ELR (cell line): ENCODE measurements around the gene MAPK8.

Experiments used
- DNase-seq: peaks from one replicate; pipeline ENCODE4 v3.0.0-alpha.2; 2015; ENCODE audit warnings: low read depth

MAPK8 gene

DNA sequence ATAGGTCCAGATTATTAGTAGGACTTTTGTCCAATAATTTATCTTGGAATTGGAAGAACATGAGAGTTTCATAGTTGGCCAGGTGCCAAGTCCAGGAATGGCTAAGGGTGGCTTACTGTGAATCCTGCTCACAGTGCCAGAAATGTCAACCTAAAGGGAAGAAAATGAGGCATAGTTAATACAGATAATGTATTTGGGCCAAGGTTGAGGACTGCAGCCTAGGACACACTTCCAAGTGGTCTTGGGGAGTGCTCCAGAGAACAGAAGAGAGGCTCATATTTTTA is 78.2 kb downstream of the MAPK8 start:
- DNase-seq = no peak

DNA sequence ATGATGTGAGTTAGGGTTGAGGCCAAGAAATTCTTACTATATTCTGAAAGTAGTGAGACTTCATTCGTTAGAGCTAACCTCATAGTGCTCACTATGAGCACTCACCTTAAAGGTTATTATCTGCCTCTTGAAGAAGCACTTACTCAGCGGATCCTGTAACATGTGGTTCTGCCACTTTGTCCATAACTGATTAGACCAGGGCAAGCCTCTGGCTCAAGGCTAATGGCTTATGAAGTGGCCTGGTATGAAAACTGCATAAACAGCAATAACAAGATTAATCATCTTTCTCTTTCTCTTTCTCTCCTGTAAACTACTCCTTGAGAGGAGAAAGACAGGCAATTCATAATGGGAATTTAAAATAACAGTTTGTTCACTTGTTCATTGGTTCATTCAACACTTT is 82.8 kb downstream of the MAPK8 start:
- peak; percentile 28 for DNase-seq

- no peak for DNase-seq
These were observed 83.5 kb downstream of the MAPK8 start for GRCh38 chr10:48389846-48390557.

DNA sequence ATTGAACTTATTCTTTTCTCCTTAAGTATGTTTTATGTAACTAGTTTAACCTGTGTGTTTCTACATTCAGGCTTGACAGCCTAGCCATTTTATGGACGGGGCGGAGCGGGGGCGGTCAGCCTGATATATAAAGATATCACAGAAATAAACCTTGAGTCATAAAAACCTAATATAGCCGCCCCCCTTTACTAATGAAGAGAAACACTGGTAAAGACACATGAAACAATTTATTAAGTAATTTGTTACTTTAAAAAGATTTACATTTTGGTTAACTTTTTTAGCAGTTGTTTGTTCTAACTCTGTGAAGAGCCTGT is 84.0 kb downstream of the MAPK8 start:
- no peak for DNase-seq

GRCh38 chr10:48390933-48391845 is 84.7 kb downstream of the MAPK8 start:
- DNase-seq = peak; percentile 89

- DNase-seq = no peak
These were observed 85.5 kb downstream of the MAPK8 start for GRCh38 chr10:48391994-48392393.

DNA sequence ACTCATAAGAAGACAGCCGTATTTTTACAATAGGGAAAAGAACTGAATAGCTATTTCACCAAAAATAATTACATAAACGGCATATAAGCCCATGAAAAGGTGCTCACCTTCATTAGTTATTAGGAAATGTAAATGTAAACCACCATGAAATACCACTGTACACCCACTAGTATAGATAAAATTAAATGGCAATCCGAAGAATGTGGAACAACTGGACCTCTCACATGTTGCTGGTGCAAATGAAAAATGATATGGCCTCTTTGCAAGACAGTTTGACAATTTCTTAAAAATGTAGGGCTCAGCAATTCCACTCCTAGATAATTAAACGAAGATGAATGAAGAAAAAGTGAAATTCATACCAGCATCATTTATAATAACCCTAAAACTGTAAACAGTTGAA is 91.8 kb downstream of the MAPK8 start:
- no peak for DNase-seq

- DNase-seq = peak; percentile 41
These were observed 92.6 kb downstream of the MAPK8 start for GRCh38 chr10:48399056-48399541.

DNA sequence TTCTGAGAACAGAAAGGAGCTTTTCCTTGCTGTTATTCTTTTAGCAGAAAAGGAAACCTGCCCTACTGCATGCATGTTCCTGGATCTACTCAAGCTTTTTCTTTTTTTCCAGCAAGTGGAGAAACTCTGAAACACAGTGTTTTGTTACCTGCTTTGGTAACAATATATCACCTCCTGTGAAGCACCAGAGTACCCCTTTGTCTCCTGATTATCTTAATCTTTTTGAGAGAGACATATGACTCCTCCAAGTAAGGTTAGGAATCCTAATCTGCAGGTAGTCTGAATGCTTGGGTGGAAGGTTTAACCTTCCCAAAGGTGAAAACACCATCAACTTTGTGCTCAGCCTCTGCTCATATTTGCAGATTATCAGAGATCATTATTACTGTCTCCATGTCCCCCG is 93.1 kb downstream of the MAPK8 start:
- DNase-seq = no peak

- peak; percentile 67 for DNase-seq
These were observed 93.8 kb downstream of the MAPK8 start for GRCh38 chr10:48400129-48400849.

GRCh38 chr10:48400850-48401220 is 94.4 kb downstream of the MAPK8 start:
- no peak for DNase-seq

DNA sequence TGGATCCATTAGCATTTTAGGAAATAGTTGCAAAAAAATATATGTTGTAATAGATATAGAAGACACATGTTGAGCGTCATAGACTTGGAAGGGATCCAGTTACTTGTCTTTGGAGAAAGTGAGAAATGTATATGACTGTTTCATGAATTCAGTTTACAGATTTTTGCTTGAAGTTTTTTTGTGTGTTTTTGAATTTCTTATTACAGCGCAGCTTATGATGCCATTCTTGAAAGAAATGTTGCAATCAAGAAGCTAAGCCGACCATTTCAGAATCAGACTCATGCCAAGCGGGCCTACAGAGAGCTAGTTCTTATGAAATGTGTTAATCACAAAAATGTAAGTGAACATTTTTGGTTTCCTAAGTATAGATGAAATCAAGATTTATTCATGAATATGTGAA is 98.2 kb downstream of the MAPK8 start:
- no peak for DNase-seq

DNA sequence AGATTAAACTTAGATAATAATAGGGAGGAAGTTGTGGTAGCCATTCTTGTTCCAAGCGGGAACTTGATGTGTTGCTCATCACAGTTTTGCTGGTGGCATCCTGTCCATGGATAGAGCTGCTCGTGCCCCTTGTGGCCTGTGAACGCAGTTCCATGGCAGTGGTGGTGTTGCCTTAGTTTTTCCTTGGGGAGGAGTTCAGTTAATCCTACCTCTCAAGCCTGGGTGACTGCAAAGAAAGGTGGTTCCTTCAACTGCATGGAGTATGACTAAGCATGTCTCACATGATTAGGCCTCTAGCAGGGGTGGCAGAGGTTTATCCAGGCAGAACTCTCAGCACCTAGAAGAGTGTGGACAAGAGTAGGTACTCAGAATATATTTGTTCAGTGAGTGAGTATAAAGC is 99.7 kb downstream of the MAPK8 start:
- peak; percentile 88 for DNase-seq

DNA sequence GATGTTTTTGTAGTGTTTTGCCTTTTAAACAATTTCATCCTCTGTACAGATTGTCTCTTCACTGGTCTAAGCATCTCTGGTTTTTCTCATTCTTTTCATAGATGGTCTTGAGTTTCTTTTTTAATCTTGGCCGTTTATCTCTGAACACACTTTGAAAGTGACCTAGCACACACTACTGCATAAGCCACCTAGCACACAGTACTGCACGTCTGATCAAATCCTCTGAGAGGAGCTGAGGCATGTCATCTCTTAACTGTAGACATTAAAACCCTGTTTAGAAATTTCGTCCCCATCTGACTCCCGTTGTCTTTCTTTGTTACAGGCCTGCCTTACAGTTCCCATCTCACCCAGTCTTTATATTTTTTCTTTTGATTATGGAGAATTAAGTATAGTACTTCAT is 100.2 kb downstream of the MAPK8 start:
- no peak for DNase-seq

DNA sequence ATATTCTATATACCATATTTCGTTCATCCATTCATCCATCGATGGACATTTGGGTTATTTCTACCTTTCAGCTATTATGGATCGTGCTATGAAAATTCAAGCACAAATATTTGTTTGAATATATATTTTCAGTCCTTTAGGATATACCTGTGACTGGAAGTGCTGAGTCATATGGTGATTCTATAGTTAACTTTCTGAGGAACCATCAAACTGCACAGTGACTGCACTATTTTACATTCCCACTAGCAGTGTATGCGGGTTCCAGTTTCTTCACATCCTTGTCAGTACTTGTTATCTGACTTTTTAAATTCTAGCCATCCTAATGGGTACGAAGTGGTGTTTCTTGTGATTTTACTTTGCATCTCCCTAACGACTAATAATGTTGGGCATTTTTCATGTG is 104.0 kb downstream of the MAPK8 start:
- no peak for DNase-seq

DNA sequence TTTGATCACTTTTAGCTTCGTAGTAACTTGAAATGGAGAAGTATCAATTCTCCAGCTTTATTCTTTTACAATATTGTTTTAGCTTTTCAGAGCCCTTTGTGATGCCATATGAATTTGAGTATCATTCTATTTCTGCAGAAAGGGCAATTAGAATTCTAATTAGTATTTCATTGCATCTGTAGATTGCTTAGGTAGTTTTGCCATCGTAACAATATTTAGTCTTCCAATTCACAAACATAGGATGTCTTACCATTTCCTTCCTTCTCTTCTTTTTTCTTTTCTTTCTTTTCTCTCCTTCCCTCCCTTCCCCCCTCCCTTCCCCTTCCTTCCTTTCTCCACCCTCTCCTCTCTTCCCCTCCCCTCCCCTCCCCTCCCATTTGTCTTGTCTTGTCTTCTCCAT is 105.0 kb downstream of the MAPK8 start:
- DNase-seq = no peak

- DNase-seq = no peak
These were observed 105.6 kb downstream of the MAPK8 start for GRCh38 chr10:48412081-48412480.

GRCh38 chr10:48412933-48413332 is 106.5 kb downstream of the MAPK8 start:
- DNase-seq = no peak

DNA sequence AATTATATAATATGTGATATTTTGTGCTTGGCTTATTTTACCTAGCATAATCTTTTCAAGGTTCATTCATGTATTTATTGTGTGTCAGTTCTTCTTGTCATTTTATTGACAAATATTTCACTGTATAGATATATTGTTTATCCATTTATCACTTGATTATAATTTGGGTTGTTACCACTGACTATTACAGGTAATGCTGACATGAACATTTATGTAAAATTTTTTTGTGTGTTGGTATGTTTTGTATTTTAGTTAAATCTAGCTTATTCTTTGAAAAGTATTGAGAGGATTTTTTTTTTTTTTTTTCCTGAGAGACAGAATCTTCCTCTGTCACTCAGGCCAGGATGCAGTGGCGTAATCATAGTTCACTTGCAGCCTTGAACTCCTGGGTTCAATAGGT is 107.7 kb downstream of the MAPK8 start:
- DNase-seq = no peak

- DNase-seq = peak; percentile 74
These were observed 108.3 kb downstream of the MAPK8 start for GRCh38 chr10:48414778-48415177.

DNA sequence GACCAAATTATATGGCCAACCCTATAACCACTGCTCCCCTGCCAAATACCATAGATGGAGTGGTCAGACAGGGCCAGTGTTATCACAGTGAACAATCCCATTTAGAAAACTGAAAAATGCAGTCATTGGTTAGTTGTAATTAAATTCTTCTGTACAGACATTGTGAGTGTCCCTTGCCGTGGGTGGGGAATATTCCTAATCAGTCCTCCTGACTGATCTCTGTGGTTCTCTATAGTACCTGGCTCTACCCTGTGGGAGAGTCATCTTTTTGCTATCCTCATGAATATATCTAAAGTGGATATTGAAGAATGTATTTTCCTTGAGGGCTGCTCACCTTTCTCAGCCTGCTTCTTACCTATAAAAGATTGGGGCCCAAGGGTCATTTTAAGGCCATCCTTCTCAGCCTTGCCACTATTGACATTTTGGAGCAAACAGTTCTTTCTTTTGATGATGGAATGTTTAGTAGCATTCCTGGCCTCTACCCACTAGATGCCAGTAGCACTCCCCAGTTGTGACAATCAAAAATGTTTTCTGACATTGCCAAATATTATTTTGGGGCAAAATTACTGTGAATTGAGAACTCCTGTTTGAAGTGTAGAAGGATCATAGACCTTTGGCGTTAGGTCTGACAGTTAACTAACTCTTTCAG is 110.2 kb downstream of the MAPK8 start:
- DNase-seq = no peak

GRCh38 chr10:48417374-48417773 is 110.9 kb downstream of the MAPK8 start:
- no peak for DNase-seq
